Duodenal mucosa (tissue), 2 donors: ENCODE results near the gene EID1.

Source experiments
- H3K27ac ChIP-seq: one replicate; pipeline ENCODE4 v1.7.0; 2013; ENCODE audit warnings: low read depth, low read length
- H3K27me3 ChIP-seq, 2 donors: one replicate each; pipeline ENCODE4 v1.7.0; 2013; ENCODE audit warnings: low read length in 2 of 2, control low read depth in 1 of 2; ENCODE audit not compliant: insufficient read depth in 2 of 2, control insufficient read depth in 1 of 2
- H3K36me3 ChIP-seq, 2 donors: one replicate each; pipeline ENCODE4 v1.7.0; 2013; ENCODE audit warnings: low read length in 2 of 2, control low read depth in 1 of 2; ENCODE audit not compliant: insufficient read depth in 2 of 2, control insufficient read depth in 1 of 2
- H3K4me1 ChIP-seq, 2 donors: one replicate each; pipeline ENCODE4 v1.7.0; 2013; ENCODE audit warnings: low read length in 2 of 2, control low read depth in 1 of 2; ENCODE audit not compliant: insufficient read depth in 2 of 2, control insufficient read depth in 1 of 2
- H3K4me3 ChIP-seq, 2 donors: one replicate each; pipeline ENCODE4 v1.7.0; 2013; ENCODE audit warnings: low read length in 2 of 2, low read depth in 1 of 2
- H3K9ac ChIP-seq, 2 donors: one replicate each; pipeline ENCODE4 v1.7.0; 2013; ENCODE audit warnings: low read length in 2 of 2, low read depth in 1 of 2
- H3K9me3 ChIP-seq, 2 donors: one replicate each; pipeline ENCODE4 v1.7.0; 2013; ENCODE audit warnings: low read length in 2 of 2, control low read depth in 1 of 2; ENCODE audit not compliant: control insufficient read depth in 1 of 2

The EID1 gene

GRCh38 chr15:48925714-48926223 lies 47.8 kb downstream of the EID1 start:
- H3K27me3 ChIP-seq, result peaks cover 0 to 3% of the 10 kb centered on the region in 2 donors
- no peak overlapping the region for H3K9ac ChIP-seq
- no peaks in the 10 kb centered on the region for H3K4me1 ChIP-seq
- H3K27ac ChIP-seq, result no peak overlapping the region
- no peak overlapping the region for H3K4me3 ChIP-seq
- H3K36me3 ChIP-seq, result no peaks in the 10 kb centered on the region
- no peaks in the 10 kb centered on the region for H3K9me3 ChIP-seq

GRCh38 chr15:48928877-48929538 lies 51.1 kb downstream of the EID1 start:
- Histone ChIP-seq H3K27me3 (peaks cover 0 to 3% of the 10 kb centered on the region in 2 donors), H3K4me3 (no peak overlapping the region), H3K36me3 (no peaks in the 10 kb centered on the region), H3K9me3 (no peaks in the 10 kb centered on the region), H3K9ac (no peak overlapping the region), H3K27ac (no peak overlapping the region), H3K4me1 (no peaks in the 10 kb centered on the region)

GRCh38 chr15:48929661-48930060 lies 51.7 kb downstream of the EID1 start:
- H3K36me3 ChIP-seq, result no peaks in the 10 kb centered on the region
- peaks cover 0 to 3% of the 10 kb centered on the region in 2 donors for H3K27me3 ChIP-seq
- H3K27ac ChIP-seq, result no peak overlapping the region
- no peak overlapping the region for H3K9ac ChIP-seq
- no peaks in the 10 kb centered on the region for H3K4me1 ChIP-seq
- H3K4me3 ChIP-seq, result no peak overlapping the region
- no peaks in the 10 kb centered on the region for H3K9me3 ChIP-seq
